ENCODE data around the gene FRG2B. TPM values are rescaled to one million over a fixed set of nuclear protein-coding genes. Genes with fewer than 3 reads are reported as not detected.
"Not testable (repeated sequence)": the region's sequence is repeated elsewhere in the genome, so short reads cannot be mapped to it uniquely, and the experiment has no call there.

The FRG2B gene
- total and polyA plus RNA-seq, 2 of the 4 experiments (the other 2 are of a cell fraction): not detected

DNA sequence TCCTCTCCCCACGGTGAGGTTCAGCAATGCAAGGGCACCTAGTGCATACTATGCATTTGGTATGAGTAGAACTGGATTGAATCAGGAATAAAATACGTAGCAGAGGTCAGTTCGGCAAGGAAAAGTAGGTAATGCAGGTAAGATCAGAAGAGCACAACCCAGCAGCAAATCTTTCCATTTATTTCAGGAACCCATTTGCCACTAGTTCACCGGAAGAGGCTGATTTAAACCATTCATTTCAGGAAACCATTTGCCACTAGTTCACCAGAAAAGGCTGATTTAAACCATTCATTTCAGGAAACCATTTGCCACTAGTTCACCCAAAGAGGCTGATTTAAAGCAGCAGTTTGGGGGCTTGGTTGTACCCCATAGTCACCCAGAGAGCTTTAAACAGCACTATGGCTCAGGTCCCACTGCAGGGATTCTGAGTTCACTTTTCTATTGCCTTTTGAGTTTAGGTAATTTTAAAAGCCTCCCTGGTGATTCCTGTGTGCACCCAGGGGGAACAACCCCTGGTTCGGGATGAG is 4.2 kb upstream of the FRG2B start:
- CTCF ChIA-PET; H3K56ac ChIP-seq (ENCODE audit: extremely low read depth, insufficient read depth, low read length); H3K79me1 ChIP-seq (ENCODE audit: low read depth in 1 of 2, low read length in 2 of 2); H3K36me3 ChIP-seq (ENCODE audit: control insufficient read depth, insufficient read depth, low read length); H3K4me3 ChIP-seq (ENCODE audit: insufficient read depth, low read depth, low read length); H3K23ac ChIP-seq (ENCODE audit: low read depth, low read length); H3K18ac ChIP-seq (ENCODE audit: low read depth, low read length); H3K14ac ChIP-seq (replicated peaks; ENCODE audit: low read depth, low read length); DNase-seq; H2AFZ ChIP-seq (replicated peaks; ENCODE audit: low read length, poor library complexity); H3K4me2 ChIP-seq (ENCODE audit: low read depth, low read length); BruUV-seq (replicated peaks); POLR2A ChIA-PET (ENCODE audit: unreplicated experiment); in situ Hi-C loops (cut with MboI; ENCODE audit: low sequenced_read_pairs); H3K4ac ChIP-seq (ENCODE audit: low read depth, low read length); H4K5ac ChIP-seq (ENCODE audit: low read depth, low read length); H2AK5ac ChIP-seq (ENCODE audit: low read depth, low read length); H3K27ac ChIP-seq (ENCODE audit: insufficient read depth, low read length); H3K9ac ChIP-seq (ENCODE audit: low read depth, low read length); dilution Hi-C loops (cut with HindIII; ENCODE audit: low sequenced_read_pairs, unreplicated experiment); H4K20me1 ChIP-seq (ENCODE audit: insufficient read depth, low read length); H3K27me3 ChIP-seq (ENCODE audit: control insufficient read depth, insufficient read depth, low read length); H2BK5ac ChIP-seq (ENCODE audit: low read depth, low read length, poor library complexity, severe bottlenecking); H2AK9ac ChIP-seq (replicated peaks; ENCODE audit: low read depth, low read length, poor library complexity); H4K91ac ChIP-seq (ENCODE audit: insufficient read depth, low read depth, low read length); ATAC-seq (ENCODE audit: low read depth); H2BK15ac ChIP-seq (ENCODE audit: low read depth, low read length); H3K4me1 ChIP-seq (ENCODE audit: control insufficient read depth, insufficient read depth, low read length); intact Hi-C loops (cut with micrococcal nuclease); H3K9me3 ChIP-seq (ENCODE audit: control insufficient read depth, insufficient read depth, low read length); H2BK20ac ChIP-seq (ENCODE audit: low read depth, low read length); H3K9me1 ChIP-seq (ENCODE audit: insufficient read depth, low read length); H4K8ac ChIP-seq (ENCODE audit: low read depth in 2 of 2, low read length in 2 of 2); H2BK120ac ChIP-seq (ENCODE audit: low read depth, low read length): not testable (repeated sequence)
- WGBS, 2 experiments (ENCODE audit: extremely low coverage in 2 of 2, insufficient read length in 1 of 2): no CpG with 5 or more reads among the region's 5 CpGs

DNA sequence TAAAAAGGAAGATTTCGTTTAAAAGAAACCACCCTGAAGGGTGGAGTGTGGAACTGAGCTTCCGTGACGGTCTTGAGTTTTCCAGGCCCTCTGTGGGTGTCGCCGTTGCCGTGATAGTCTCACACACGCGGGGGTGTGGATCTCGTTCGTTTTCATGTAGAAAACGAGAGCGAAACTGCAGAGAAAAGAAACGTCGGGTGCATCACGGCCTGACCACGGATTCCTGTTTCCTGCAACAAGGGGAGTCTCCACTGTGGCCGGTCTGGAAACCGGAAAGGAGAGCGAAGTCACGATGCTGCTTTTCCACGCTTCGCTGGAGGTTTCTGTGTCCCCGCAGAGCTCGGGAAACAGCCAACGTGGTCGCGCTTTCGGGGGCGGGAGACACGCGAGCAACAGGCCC is 4.1 kb downstream of the FRG2B start:
- DNase-seq; H2AK9ac ChIP-seq (replicated peaks; ENCODE audit: low read depth, low read length, poor library complexity); H4K5ac ChIP-seq (ENCODE audit: low read depth, low read length); H3K9me3 ChIP-seq (ENCODE audit: control insufficient read depth, insufficient read depth, low read length); H3K14ac ChIP-seq (replicated peaks; ENCODE audit: low read depth, low read length); H4K91ac ChIP-seq (ENCODE audit: insufficient read depth, low read depth, low read length); H3K36me3 ChIP-seq (ENCODE audit: control insufficient read depth, insufficient read depth, low read length); H3K27ac ChIP-seq (ENCODE audit: insufficient read depth, low read length); H3K4me1 ChIP-seq (ENCODE audit: control insufficient read depth, insufficient read depth, low read length); dilution Hi-C loops (cut with HindIII; ENCODE audit: low sequenced_read_pairs, unreplicated experiment); H4K8ac ChIP-seq (ENCODE audit: low read depth in 2 of 2, low read length in 2 of 2); H3K23ac ChIP-seq (ENCODE audit: low read depth, low read length); H3K79me1 ChIP-seq (ENCODE audit: low read depth in 1 of 2, low read length in 2 of 2); H3K9ac ChIP-seq (ENCODE audit: low read depth, low read length); POLR2A ChIA-PET (ENCODE audit: unreplicated experiment); H2AFZ ChIP-seq (replicated peaks; ENCODE audit: low read length, poor library complexity); H3K27me3 ChIP-seq (ENCODE audit: control insufficient read depth, insufficient read depth, low read length); CTCF ChIA-PET; H2BK5ac ChIP-seq (ENCODE audit: low read depth, low read length, poor library complexity, severe bottlenecking); H3K4me2 ChIP-seq (ENCODE audit: low read depth, low read length); H2BK20ac ChIP-seq (ENCODE audit: low read depth, low read length); H3K18ac ChIP-seq (ENCODE audit: low read depth, low read length); in situ Hi-C loops (cut with MboI; ENCODE audit: low sequenced_read_pairs); H3K9me1 ChIP-seq (ENCODE audit: insufficient read depth, low read length); H3K56ac ChIP-seq (ENCODE audit: extremely low read depth, insufficient read depth, low read length); ATAC-seq (ENCODE audit: low read depth); H2BK15ac ChIP-seq (ENCODE audit: low read depth, low read length); H3K4ac ChIP-seq (ENCODE audit: low read depth, low read length); BruUV-seq (replicated peaks); H4K20me1 ChIP-seq (ENCODE audit: insufficient read depth, low read length); intact Hi-C loops (cut with micrococcal nuclease); H3K4me3 ChIP-seq (ENCODE audit: insufficient read depth, low read depth, low read length); H2AK5ac ChIP-seq (ENCODE audit: low read depth, low read length); H2BK120ac ChIP-seq (ENCODE audit: low read depth, low read length): not testable (repeated sequence)
- 50% methylated on average over 2 of the region's 31 CpGs; no CpG with 5 or more reads in 1 of the 2 experiments for WGBS, 2 experiments (ENCODE audit: extremely low coverage in 2 of 2, insufficient read length in 1 of 2)

Measured in IMR-90 (cell line).